Measurements from ENCODE around the gene CD69.

GRCh38 chr12:9731797-9732196 lies 28.9 kb downstream of the CD69 start:
- no peak for TF ChIP-seq CTCF (IDR thresholded peaks at IDR 0.05; ENCODE audit: low read length)
- no peak for TF ChIP-seq EZH2phosphoT487 (IDR thresholded peaks at IDR 0.05; ENCODE audit: low read length)

All from MM.1S (cell line).